ENCODE data around the gene EMC7. TPM values are rescaled to one million over a fixed set of nuclear protein-coding genes. Genes with fewer than 3 reads are reported as not detected.

EMC7 gene
- total and polyA plus RNA-seq, 10 of the 15 experiments (the other 5 are each of a cell fraction or from before 2014, with no cell fraction given) = 16.5 to 88.9 (median 45.0) TPM

DNA sequence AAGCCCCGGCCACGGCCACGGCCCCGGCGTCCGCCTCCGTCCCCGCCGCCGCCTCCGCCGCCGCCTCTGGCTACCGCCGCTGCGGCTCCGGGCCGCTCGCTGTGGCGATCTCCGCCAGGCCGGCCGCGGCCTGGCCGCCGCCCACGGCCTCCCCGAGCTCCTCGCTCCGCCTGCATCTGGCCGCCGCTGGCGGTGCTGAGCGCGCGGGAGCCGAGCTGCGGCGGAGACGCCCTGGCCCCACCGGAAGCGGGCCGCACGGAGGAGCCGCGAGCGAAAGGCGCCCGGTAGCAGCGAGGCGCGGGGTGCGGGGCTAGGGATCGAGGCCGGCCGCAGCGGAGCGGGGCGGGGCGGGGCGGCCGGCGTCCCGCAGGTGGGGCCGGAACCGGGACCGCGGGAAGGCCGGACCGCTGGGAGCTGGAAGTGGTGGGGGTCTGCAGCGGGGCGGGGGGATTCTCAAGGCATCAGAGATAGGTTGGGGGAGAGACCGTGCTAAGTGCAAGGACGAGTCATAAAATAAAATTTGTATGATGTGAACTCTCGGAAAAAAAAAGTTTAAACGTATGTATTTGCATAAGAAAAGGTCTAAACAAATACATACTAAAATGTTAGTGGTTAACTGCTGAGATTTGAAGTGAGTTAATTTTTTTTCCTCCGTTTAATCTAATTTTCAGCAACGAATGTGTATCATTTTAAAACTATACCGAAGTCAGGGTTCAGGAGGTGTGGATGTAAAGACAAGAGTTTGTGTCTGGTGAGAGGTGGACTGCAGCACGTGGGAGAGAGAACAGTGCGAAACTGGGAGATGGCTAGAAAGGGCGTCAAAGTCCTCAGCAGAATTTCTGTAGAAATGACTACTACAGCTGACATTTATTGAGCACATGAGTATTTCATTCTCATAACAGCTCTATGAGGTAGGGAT lies 62.5 kb downstream of the EMC7 start, which contains the start of gene AVEN:
AVEN (minus strand) TSS at position 334 of the 919 bp plus-strand sequence; CDS start at position 176, 158 bp downstream.
- H3K36me3 ChIP-seq (ENCODE audit: control insufficient read depth in 2 of 2, insufficient read depth in 2 of 2, low read length in 1 of 2) = no peaks in the 10 kb centered on the region
- ChIA-PET POLR2A (no interaction called here), RAD21 (ENCODE audit: unreplicated experiment) (no interaction called here), CTCF (interaction anchor here (0.6 to 1.5 kb wide), 3 partner anchors 20 to 848 kb away, joined by 3 to 6 read pairs (median 3); no protein-coding TSS in a partner anchor), SMC1A (ENCODE audit: uncharacterized antibody, unreplicated experiment) (interaction anchor here (0.9 kb wide), 1 partner anchor 9 kb away, joined by 3 read pairs; no protein-coding TSS in a partner anchor)
- ATAC-seq (peak; percentile 67), FAIRE-seq (peak; percentile 86), DNase-seq (ENCODE audit: low read depth, low spot score) (no peak)
- intact Hi-C loops (cut with micrococcal nuclease; ENCODE audit: unreplicated experiment) (no loop called here), in situ Hi-C loops (cut with MboI) (no loop called here)
- H3K79me2 ChIP-seq (ENCODE audit: control insufficient read depth, insufficient read depth, low read length) = peaks cover 3% of the 10 kb centered on the region
- peak within 1 kb of the TSS; percentile 94 for H2AFZ ChIP-seq (ENCODE audit: control insufficient read depth, low read depth, low read length)
- WGBS (ENCODE audit: insufficient coverage, insufficient replicate concordance, low lambda C conversion rate, missing lambda C conversion rate) = 2% methylated on average over 26 of the region's 82 CpGs
- H3K4me2 ChIP-seq (ENCODE audit: control insufficient read depth, insufficient read depth) = peak within 1 kb of the TSS; percentile 88
- H3K27me3 ChIP-seq (replicated peaks in 1 of 2; ENCODE audit: control insufficient read depth in 2 of 2, insufficient read depth in 2 of 2, low read length in 1 of 2) = no peaks in the 10 kb centered on the region
- BruUV-seq (replicated peaks) = TSS peak; percentile 88
- no peaks in the 10 kb centered on the region for H3K9me3 ChIP-seq (replicated peaks; ENCODE audit: control insufficient read depth, insufficient read depth, low read length)
- peak within 1 kb of the TSS; percentile 73 for H3K4me3 ChIP-seq
- H4K20me1 ChIP-seq (ENCODE audit: control insufficient read depth, insufficient read depth) = no peaks in the 10 kb centered on the region
- peak within 1 kb of the TSS; percentile 83 for H3K9ac ChIP-seq (ENCODE audit: control insufficient read depth, insufficient read depth, low read length)
- peaks cover 13% of the 10 kb centered on the region for H3K4me1 ChIP-seq (ENCODE audit: control insufficient read depth, insufficient read depth, low read length)
- peak within 1 kb of the TSS; percentile 88 for H3K27ac ChIP-seq (ENCODE audit: control insufficient read depth, insufficient read depth)
- TF ChIP-seq MYC (IDR thresholded peaks at IDR 0.05; ENCODE audit: insufficient read depth, insufficient read length, insufficient replicate concordance, low read length, severe bottlenecking) (no peak), RBBP5 (conservative IDR thresholded peaks at IDR 0.05) (no peak), CEBPB (IDR thresholded peaks at IDR 0.05; ENCODE audit: borderline replicate concordance in 1 of 2, low read depth in 2 of 2, low read length in 2 of 2) (no peak), GATAD2B (conservative IDR thresholded peaks at IDR 0.05; ENCODE audit: low read depth) (peak; percentile 58; the same call in 1 of the 2 replicates), FOXK2 (IDR thresholded peaks at IDR 0.05) (no peak), CHD2 (IDR thresholded peaks at IDR 0.05; ENCODE audit: borderline replicate concordance, low read depth, low read length) (no peak), ATF3 (IDR thresholded peaks at IDR 0.05; ENCODE audit: borderline replicate concordance, extremely low read depth, low read depth, low read length) (no peak), ZNF217 (IDR thresholded peaks at IDR 0.05) (no peak), SMAD5 (IDR thresholded peaks at IDR 0.05; ENCODE audit: low read depth) (no peak), SMC3 (IDR thresholded peaks at IDR 0.05; ENCODE audit: borderline replicate concordance, low read length) (no peak), CBFB (IDR thresholded peaks at IDR 0.05; ENCODE audit: low read depth) (no peak), NR2C1 (IDR thresholded peaks at IDR 0.05) (0 out of 2 replicates have a peak, but pooled peaks have one; percentile 23), NR2F1 (conservative IDR thresholded peaks at IDR 0.05) (peak; percentile 23; the same call in 1 of the 2 replicates), YBX1 (IDR thresholded peaks at IDR 0.05) (no peak), LARP7 (IDR thresholded peaks at IDR 0.05) (peak; percentile 83), ZZZ3 (IDR thresholded peaks at IDR 0.05; ENCODE audit: control insufficient read depth, insufficient read length, low read depth) (no peak), RB1 (IDR thresholded peaks at IDR 0.05; ENCODE audit: borderline replicate concordance) (no peak), BRCA1 (IDR thresholded peaks at IDR 0.05; ENCODE audit: low read depth, low read length) (no peak)
- TF ChIP-seq, protein P1, sequence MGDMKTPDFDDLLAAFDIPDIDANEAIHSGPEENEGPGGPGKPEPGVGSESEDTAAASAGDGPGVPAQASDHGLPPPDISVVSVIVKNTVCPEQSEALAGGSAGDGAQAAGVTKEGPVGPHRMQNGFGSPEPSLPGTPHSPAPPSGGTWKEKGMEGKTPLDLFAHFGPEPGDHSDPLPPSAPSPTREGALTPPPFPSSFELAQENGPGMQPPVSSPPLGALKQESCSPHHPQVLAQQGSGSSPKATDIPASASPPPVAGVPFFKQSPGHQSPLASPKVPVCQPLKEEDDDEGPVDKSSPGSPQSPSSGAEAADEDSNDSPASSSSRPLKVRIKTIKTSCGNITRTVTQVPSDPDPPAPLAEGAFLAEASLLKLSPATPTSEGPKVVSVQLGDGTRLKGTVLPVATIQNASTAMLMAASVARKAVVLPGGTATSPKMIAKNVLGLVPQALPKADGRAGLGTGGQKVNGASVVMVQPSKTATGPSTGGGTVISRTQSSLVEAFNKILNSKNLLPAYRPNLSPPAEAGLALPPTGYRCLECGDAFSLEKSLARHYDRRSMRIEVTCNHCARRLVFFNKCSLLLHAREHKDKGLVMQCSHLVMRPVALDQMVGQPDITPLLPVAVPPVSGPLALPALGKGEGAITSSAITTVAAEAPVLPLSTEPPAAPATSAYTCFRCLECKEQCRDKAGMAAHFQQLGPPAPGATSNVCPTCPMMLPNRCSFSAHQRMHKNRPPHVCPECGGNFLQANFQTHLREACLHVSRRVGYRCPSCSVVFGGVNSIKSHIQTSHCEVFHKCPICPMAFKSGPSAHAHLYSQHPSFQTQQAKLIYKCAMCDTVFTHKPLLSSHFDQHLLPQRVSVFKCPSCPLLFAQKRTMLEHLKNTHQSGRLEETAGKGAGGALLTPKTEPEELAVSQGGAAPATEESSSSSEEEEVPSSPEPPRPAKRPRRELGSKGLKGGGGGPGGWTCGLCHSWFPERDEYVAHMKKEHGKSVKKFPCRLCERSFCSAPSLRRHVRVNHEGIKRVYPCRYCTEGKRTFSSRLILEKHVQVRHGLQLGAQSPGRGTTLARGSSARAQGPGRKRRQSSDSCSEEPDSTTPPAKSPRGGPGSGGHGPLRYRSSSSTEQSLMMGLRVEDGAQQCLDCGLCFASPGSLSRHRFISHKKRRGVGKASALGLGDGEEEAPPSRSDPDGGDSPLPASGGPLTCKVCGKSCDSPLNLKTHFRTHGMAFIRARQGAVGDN (IDR thresholded peaks at IDR 0.05) = no peak; the same call in none of the 2 replicates
